ENCODE measurements around the gene PLD2. TPM values are rescaled to one million over a fixed set of nuclear protein-coding genes. Genes with fewer than 3 reads are reported as not detected.

PLD2 gene
- total RNA-seq, 1 donor from 2014 or later: 58.7 TPM

DNA sequence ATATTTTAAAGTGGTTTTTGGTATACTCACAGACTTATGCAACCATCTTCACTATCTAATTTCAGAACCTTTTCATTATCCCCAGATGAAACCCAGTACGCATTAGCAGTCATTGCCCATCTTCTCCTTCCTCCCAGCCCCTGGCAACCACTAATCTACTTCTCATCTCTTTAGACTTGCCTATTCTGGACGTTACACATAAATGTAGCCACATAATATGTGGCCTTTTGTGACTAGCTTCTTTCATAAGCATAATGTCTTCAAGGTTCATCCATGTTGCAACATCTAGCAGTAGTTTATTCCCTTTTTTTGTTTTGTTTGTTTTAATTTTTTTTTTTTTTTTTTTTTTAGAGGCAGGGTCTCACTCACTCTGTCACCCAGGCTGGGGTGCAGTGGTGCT lies 63.9 kb downstream of the PLD2 start:
- Mint-ChIP-seq H3K9me3 (no peaks in the 10 kb centered on the region), H3K4me1 (ENCODE audit: unreplicated experiment) (peaks cover 7% of the 10 kb centered on the region), H3K36me3 (peaks cover 14% of the 10 kb centered on the region), H3K27ac (no peak overlapping the region), H3K4me3 (no peak overlapping the region), H3K27me3 (no peaks in the 10 kb centered on the region)
- TF ChIP-seq, protein P1, sequence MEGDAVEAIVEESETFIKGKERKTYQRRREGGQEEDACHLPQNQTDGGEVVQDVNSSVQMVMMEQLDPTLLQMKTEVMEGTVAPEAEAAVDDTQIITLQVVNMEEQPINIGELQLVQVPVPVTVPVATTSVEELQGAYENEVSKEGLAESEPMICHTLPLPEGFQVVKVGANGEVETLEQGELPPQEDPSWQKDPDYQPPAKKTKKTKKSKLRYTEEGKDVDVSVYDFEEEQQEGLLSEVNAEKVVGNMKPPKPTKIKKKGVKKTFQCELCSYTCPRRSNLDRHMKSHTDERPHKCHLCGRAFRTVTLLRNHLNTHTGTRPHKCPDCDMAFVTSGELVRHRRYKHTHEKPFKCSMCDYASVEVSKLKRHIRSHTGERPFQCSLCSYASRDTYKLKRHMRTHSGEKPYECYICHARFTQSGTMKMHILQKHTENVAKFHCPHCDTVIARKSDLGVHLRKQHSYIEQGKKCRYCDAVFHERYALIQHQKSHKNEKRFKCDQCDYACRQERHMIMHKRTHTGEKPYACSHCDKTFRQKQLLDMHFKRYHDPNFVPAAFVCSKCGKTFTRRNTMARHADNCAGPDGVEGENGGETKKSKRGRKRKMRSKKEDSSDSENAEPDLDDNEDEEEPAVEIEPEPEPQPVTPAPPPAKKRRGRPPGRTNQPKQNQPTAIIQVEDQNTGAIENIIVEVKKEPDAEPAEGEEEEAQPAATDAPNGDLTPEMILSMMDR (conservative IDR thresholded peaks at IDR 0.05): no peak
- no peak for DNase-seq (ENCODE audit: extremely low spot score, unreplicated experiment)

DNA sequence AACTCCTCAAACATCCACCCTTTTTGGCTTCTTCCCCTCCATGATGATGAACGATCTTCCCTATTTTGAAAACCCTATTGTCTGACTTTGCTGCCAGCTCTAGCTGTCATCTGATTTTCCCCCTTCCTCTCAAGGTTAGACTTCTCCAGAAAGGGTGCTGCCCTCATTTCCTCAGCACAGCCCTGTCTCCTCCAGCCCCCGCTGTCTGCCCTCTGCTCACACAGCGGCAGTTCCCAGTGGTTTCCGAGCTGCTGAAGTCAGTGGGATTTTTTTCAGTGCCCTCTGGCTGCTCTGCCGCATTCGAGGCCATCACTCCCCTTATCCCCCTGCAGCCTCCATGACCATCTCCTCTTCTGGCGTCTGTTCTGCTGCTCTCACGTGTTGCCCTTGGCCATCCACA lies 65.8 kb downstream of the PLD2 start:
- TF ChIP-seq, protein P1 (conservative IDR thresholded peaks at IDR 0.05): no peak
- H3K36me3 Mint-ChIP-seq: peaks cover 13% of the 10 kb centered on the region
- H3K27ac Mint-ChIP-seq: peak overlapping the region; percentile 15

More for the DNA sequence above, 65.8 kb downstream of the PLD2 start:
- H3K4me3 Mint-ChIP-seq: no peak overlapping the region
- peaks cover 11% of the 10 kb centered on the region for H3K4me1 Mint-ChIP-seq (ENCODE audit: unreplicated experiment)
- no peak for DNase-seq (ENCODE audit: extremely low spot score, unreplicated experiment)
- H3K9me3 Mint-ChIP-seq: no peaks in the 10 kb centered on the region
- H3K27me3 Mint-ChIP-seq: no peaks in the 10 kb centered on the region

Other genes starting within 250 kb of the PLD2 start
- gene GGT6, start 246.6 kb upstream of the PLD2 start, total RNA-seq (ENCODE audit: low replicate concordance): 1.0 and 1.4 TPM in 2 replicates
- gene SMTNL2, start 222.6 kb upstream of the PLD2 start, total RNA-seq (ENCODE audit: low replicate concordance): 19.4 and 25.5 TPM in 2 replicates
- 2.1 and 4.9 TPM in 2 replicates for gene ALOX15, start 165.5 kb upstream of the PLD2 start, total RNA-seq (ENCODE audit: low replicate concordance)
- gene PELP1, start 103.0 kb upstream of the PLD2 start, total RNA-seq (ENCODE audit: low replicate concordance): 72.7 and 92.9 TPM in 2 replicates
- gene ARRB2, start 96.5 kb upstream of the PLD2 start, total RNA-seq (ENCODE audit: low replicate concordance): 22.9 and 47.4 TPM in 2 replicates
- gene MED11, start 75.7 kb upstream of the PLD2 start, total RNA-seq (ENCODE audit: low replicate concordance): 17.6 and 21.8 TPM in 2 replicates
- 0.70 and 1.4 TPM in 2 replicates for gene ZMYND15, start 67.3 kb upstream of the PLD2 start, total RNA-seq (ENCODE audit: low replicate concordance)
- gene CXCL16, start 67.2 kb upstream of the PLD2 start, total RNA-seq (ENCODE audit: low replicate concordance): 15.2 and 23.0 TPM in 2 replicates
- 5.3 and 9.6 TPM in 2 replicates for gene TM4SF5, start 35.3 kb upstream of the PLD2 start, total RNA-seq (ENCODE audit: low replicate concordance)
- gene VMO1, start 20.8 kb upstream of the PLD2 start, total RNA-seq (ENCODE audit: low replicate concordance): 1.2 and 1.8 TPM in 2 replicates
- 4.7 and 9.8 TPM in 2 replicates for gene GLTPD2, start 18.2 kb upstream of the PLD2 start, total RNA-seq (ENCODE audit: low replicate concordance)
- 117 and 124 TPM in 2 replicates for gene PSMB6, start 11.0 kb upstream of the PLD2 start, total RNA-seq (ENCODE audit: low replicate concordance)
- 111 and 204 TPM in 2 replicates for gene MINK1, start 26.2 kb downstream of the PLD2 start, total RNA-seq (ENCODE audit: low replicate concordance)
- 4.4 and 9.3 TPM in 2 replicates for gene C17orf107, start 92.4 kb downstream of the PLD2 start, total RNA-seq (ENCODE audit: low replicate concordance)
- 0.27 and 0.52 TPM in 2 replicates for gene CHRNE, start 95.9 kb downstream of the PLD2 start, total RNA-seq (ENCODE audit: low replicate concordance)
- not detected in 2 replicates for gene GP1BA, start 125.1 kb downstream of the PLD2 start, total RNA-seq (ENCODE audit: low replicate concordance)
- 60.2 and 63.6 TPM in 2 replicates for gene SLC25A11, start 132.9 kb downstream of the PLD2 start, total RNA-seq (ENCODE audit: low replicate concordance)
- gene RNF167, start 133.1 kb downstream of the PLD2 start, total RNA-seq (ENCODE audit: low replicate concordance): 98.8 and 132 TPM in 2 replicates
- gene PFN1, start 141.4 kb downstream of the PLD2 start, total RNA-seq (ENCODE audit: low replicate concordance): 404 and 455 TPM in 2 replicates
- gene ENO3, start 144.0 kb downstream of the PLD2 start, total RNA-seq (ENCODE audit: low replicate concordance): 4.8 and 24.0 TPM in 2 replicates
- gene SPAG7, start 160.7 kb downstream of the PLD2 start, total RNA-seq (ENCODE audit: low replicate concordance): 60.5 and 73.1 TPM in 2 replicates
- gene CAMTA2, start 180.5 kb downstream of the PLD2 start, total RNA-seq (ENCODE audit: low replicate concordance): 26.3 and 35.6 TPM in 2 replicates
- 0.72 and 0.86 TPM in 2 replicates for gene INCA1, start 190.4 kb downstream of the PLD2 start, total RNA-seq (ENCODE audit: low replicate concordance)
- 102 and 130 TPM in 2 replicates for gene KIF1C, start 190.8 kb downstream of the PLD2 start, total RNA-seq (ENCODE audit: low replicate concordance)
- gene SLC52A1, start 228.3 kb downstream of the PLD2 start, total RNA-seq (ENCODE audit: low replicate concordance): 0.19 and 1.5 TPM in 2 replicates